Right lobe of liver (tissue), 6 donors: Measurements from ENCODE around the gene AUNIP. TPM values are rescaled to one million over a fixed set of nuclear protein-coding genes. Genes with fewer than 3 reads are reported as not detected.

Source experiments
- ATAC-seq, 4 donors: fragments of 200-7000 bp; cut with Tn5 transposase; one replicate each; pipeline ENCODE4 v1.9.1; 2020; ENCODE audit warnings: mild to moderate bottlenecking in 4 of 4, moderate library complexity in 4 of 4
- DNase-seq, 3 donors: peaks; one replicate each; pipeline ENCODE4 v3.0.0-alpha.2; 2020
- H3K27ac ChIP-seq, 3 donors: fragments of 200-600 bp; one replicate each; pipeline ENCODE4 v1.8.0; 2022
- H3K27me3 ChIP-seq, 2 donors: fragments of 200-600 bp; one replicate each; pipeline ENCODE4 v1.8.0; 2022
- H3K36me3 ChIP-seq, 4 donors: fragments of 200-600 bp; sonication (generic) in 1 of 4; one replicate each; pipeline versions ENCODE4 v1.5.1 to v1.8.0; 2017 to 2022; ENCODE audit warnings: control low read depth in 1 of 4
- H3K4me1 ChIP-seq, 4 donors: fragments of 200-600 bp; sonication (generic) in 1 of 4; one replicate each; pipeline versions ENCODE4 v1.5.1 to v1.8.0; 2017 to 2022; ENCODE audit warnings: control low read depth in 1 of 4
- H3K4me3 ChIP-seq, 3 donors: fragments of 200-600 bp; one replicate each; pipeline ENCODE4 v1.8.0; 2022
- H3K9me3 ChIP-seq, 4 donors: fragments of 200-600 bp; sonication (generic) in 1 of 4; one replicate each; pipeline versions ENCODE4 v1.5.1 to v1.8.0; 2017 to 2022; ENCODE audit warnings: control low read depth in 1 of 4
- POLR2A ChIP-seq: fragments of 450-650 bp; IDR thresholded peaks from one replicate; pipeline ENCODE4 v1.6.1; 2017; ENCODE audit warnings: antibody characterized with exemption, mild to moderate bottlenecking
- WGBS: methylation state at CpG from one replicate; pipeline ENCODE4 v1.1.6; 2018; ENCODE audit warnings: low coverage, low lambda C conversion rate; ENCODE audit not compliant: insufficient coverage; ENCODE audit errors: missing lambda C conversion rate; 5-methylcytosine and 5-hydroxymethylcytosine counted together
- intact Hi-C, 2 donors: fragments of 100-400 bp; cut with DNase I; formaldehyde crosslinking; loops; one replicate each; pipeline versions ENCODE4 v1.11.2 to v1.14.1; 2022
- total RNA-seq, 6 experiments: library from RNA; depleted of rRNA in 2 of 6; stranded (reverse); fragments of >200 nt in 2 of 6; fragmentation: NEBNext Ultra II Directional in 3 of 6; extraction: Animal tissue kit (Norgen Biotek cat#: 25700) in 3 of 6; gene quantifications; one replicate each; pipeline versions ENCODE4 v1.1.0 to v1.2.4, GENCODE V29; 2016 to 2023
- TF ChIP-seq, protein P1 (sequence below), 4 donors: fragments of 200-600 bp in 3 of 4; fragments of 450-650 bp in 1 of 4; IDR thresholded peaks; one replicate each; pipeline versions ENCODE4 v1.5.1 to v1.8.0; 2016 to 2022; ENCODE audit warnings: antibody characterized with exemption in 4 of 4, mild to moderate bottlenecking in 2 of 4
- donor health status: DM: no; HTN: yes; CAD: no.
- donor health status: DM: no; HTN: no; CAD: no.
- donor health status: DM: no; HTN: no; CAD: no.
- donor health status: DM: no; HTN: yes; CAD: no.
- donor health status: DM: no; HTN: yes; CAD: no.

AUNIP gene
- total RNA-seq, 6 experiments from 2014 or later = 0.43 to 0.56 TPM; not detected in 4

DNA sequence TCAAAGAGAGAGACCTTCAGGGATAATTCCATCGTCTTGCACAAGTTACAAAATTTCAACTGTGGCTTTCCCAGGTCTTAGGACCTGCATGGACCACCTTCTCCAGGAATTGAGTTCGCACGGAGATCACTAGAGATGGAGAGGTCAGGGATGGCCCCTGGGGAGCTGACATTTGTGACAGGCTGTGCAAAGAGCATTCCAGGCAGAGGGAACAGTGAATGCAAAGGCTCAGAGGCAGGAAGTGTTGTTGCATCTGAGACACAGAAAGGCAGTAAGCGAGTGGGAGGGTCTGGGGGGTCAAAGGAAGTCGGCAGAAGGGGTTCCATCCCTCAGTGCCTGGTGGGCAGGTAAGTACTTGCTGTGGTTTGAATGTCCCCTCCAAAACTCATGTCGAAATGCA is 68.8 kb downstream of the AUNIP start:
- no peaks in the 10 kb centered on the region for H3K27me3 ChIP-seq
- 58% methylated on average over 2 of the region's 6 CpGs for WGBS
- H3K27ac ChIP-seq = no peak overlapping the region
- no peaks in the 10 kb centered on the region for H3K4me1 ChIP-seq
- intact Hi-C loops = loop anchor here (10.0 kb wide), 1 partner anchor 176 kb away; the partner anchor contains the start of gene MAN1C1 (in 2 of the 2)
- H3K36me3 ChIP-seq = peaks cover 0 to 4% (median 0%) of the 10 kb centered on the region in 4 donors
- no peaks in the 10 kb centered on the region for H3K9me3 ChIP-seq
- TF ChIP-seq, protein P1, sequence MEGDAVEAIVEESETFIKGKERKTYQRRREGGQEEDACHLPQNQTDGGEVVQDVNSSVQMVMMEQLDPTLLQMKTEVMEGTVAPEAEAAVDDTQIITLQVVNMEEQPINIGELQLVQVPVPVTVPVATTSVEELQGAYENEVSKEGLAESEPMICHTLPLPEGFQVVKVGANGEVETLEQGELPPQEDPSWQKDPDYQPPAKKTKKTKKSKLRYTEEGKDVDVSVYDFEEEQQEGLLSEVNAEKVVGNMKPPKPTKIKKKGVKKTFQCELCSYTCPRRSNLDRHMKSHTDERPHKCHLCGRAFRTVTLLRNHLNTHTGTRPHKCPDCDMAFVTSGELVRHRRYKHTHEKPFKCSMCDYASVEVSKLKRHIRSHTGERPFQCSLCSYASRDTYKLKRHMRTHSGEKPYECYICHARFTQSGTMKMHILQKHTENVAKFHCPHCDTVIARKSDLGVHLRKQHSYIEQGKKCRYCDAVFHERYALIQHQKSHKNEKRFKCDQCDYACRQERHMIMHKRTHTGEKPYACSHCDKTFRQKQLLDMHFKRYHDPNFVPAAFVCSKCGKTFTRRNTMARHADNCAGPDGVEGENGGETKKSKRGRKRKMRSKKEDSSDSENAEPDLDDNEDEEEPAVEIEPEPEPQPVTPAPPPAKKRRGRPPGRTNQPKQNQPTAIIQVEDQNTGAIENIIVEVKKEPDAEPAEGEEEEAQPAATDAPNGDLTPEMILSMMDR (IDR thresholded peaks at IDR 0.05) = no peak
- no peak for TF ChIP-seq POLR2A
- no peak overlapping the region for H3K4me3 ChIP-seq
- DNase-seq (no peak), ATAC-seq (no peak)

DNA sequence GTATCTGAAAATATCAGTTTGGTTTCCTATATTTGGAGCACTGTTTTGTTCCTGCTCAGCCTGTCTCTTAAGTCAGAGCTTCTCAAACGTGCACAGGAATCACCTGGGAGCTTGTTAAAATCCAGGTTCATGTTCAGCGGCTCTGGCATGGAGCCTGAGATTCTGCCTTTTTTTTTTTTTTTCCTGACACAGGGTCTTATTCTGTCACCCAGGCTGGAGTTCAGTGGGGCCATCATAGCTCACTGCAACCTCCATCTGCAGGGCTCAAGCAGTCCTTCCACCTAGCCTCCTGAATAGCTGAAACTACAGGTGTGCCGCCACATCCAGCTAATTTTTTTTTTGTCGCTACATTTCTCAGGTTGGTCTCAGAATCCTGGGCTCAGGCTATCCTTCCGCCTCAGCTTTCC is 71.5 kb downstream of the AUNIP start:
- no peak for TF ChIP-seq POLR2A
- TF ChIP-seq, protein P1 (IDR thresholded peaks at IDR 0.05) = no peak
- WGBS = 89% methylated on average over 5 of the region's 5 CpGs
- intact Hi-C loops = no loop called here

DNA sequence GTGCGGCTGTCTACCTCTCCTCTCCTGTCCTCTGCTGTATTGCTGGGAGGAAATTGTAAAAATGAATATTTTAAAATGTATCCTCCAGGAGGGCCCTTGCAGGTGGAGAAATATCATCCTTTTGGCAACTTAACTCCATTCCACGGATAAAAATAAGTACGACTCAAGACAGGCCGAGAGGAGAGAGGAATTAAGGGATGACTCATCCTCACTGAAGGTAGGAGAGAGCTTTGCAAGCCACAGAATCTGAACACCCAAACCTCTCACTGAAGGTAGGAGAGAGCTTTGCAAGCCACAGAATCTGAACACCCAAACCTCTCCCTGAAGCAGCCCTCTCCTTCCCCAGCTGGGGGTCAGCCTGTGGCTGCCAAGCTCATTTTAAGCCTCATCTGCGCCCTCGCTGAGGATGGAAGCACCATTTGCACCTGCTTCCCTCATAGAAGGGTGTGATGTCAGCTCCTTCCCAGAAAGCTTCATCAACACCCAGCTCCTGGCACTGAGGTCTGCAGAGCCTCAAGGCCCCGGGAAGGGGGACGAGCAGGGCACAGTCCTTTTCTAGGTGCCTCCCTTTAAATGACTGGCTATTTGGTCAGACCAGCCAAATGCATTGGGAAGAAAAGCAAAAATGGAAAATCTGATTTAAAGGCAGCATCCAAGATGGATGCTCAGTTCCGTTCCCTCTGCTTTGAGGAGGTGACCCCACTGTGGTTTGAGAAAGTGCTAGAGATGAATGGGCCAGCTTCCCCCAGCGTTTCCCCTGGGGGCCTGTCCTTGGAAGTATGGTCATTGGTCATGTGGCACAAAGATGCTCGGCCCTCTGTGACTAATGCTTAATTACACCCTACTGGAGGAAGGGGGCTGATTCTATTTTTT is 72.1 kb downstream of the AUNIP start:
- intact Hi-C loops = no loop called here
- no peak for DNase-seq
- Histone ChIP-seq H3K36me3 (peaks cover 0 to 4% (median 0%) of the 10 kb centered on the region in 4 donors), H3K27me3 (no peaks in the 10 kb centered on the region), H3K4me1 (no peaks in the 10 kb centered on the region), H3K4me3 (no peak overlapping the region), H3K27ac (no peak overlapping the region), H3K9me3 (no peaks in the 10 kb centered on the region)
- WGBS = 79% methylated on average over 6 of the region's 11 CpGs
- ATAC-seq = no peak
- no peak for TF ChIP-seq POLR2A
- TF ChIP-seq, protein P1 (IDR thresholded peaks at IDR 0.05) = no peak

More for the DNA sequence above, 71.5 kb downstream of the AUNIP start:
- Histone ChIP-seq H3K9me3 (no peaks in the 10 kb centered on the region), H3K4me3 (no peak overlapping the region), H3K27me3 (no peaks in the 10 kb centered on the region), H3K4me1 (no peaks in the 10 kb centered on the region), H3K36me3 (peaks cover 0 to 4% (median 0%) of the 10 kb centered on the region in 4 donors), H3K27ac (no peak overlapping the region)
- ATAC-seq = no peak
- DNase-seq = no peak

DNA sequence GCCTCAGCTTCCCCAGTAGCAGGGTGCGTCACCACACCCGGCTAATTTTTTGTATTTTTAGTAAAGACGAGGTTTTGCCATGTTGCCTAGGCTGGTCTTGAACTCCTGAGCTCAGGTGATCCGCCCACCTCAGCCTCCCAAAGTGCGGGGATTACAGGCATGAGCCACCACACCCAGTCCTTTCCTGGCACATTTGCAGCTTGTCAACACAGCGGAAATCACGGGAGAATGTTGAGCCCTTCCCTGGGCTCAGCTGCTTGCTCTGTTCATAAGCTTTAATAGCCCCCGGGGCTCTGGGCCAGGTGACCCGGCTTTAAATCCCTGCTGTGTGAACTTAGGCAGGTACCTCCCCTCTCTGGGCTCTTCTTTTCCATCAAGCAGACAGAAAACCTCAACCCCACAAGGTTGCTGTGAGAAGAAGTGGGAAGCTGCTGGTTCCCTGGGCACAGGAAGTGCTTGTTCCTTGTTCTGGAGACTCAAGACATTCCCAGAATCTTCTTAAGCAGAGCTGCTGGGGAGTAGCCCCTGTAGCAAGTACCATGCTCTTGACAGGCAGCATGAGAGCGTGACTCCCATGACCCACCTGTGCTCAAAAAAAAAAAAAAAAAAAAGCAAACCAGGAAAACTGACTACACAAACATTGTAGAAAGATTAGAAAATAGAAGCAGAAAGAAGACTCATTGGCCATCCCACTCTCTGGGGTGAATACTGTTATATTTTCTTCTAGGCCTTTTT is 73.8 kb downstream of the AUNIP start:
- DNase-seq (no peak), ATAC-seq (no peak)
- WGBS = 77% methylated on average over 7 of the region's 10 CpGs
- peaks cover 0 to 9% (median 4%) of the 10 kb centered on the region in 4 donors for H3K4me1 ChIP-seq
- no peaks in the 10 kb centered on the region for H3K27me3 ChIP-seq
- intact Hi-C loops = no loop called here
- TF ChIP-seq, protein P1 (IDR thresholded peaks at IDR 0.05) = no peak
- no peak for TF ChIP-seq POLR2A
- H3K36me3 ChIP-seq = peaks cover 0 to 4% (median 0%) of the 10 kb centered on the region in 4 donors
- H3K4me3 ChIP-seq = no peak overlapping the region
- H3K9me3 ChIP-seq = no peaks in the 10 kb centered on the region
- no peak overlapping the region for H3K27ac ChIP-seq
